Raji (cell line): ENCODE results near the gene TIMM23.

Experiments
- POLR2A ChIP-seq: IDR thresholded peaks from 2 replicates; pipeline ENCODE4 v1.6.1; 2011; ENCODE audit warnings: low read depth, low read length, control low read depth; ENCODE audit not compliant: insufficient read depth

The TIMM23 gene

GRCh38 chr10:46035923-46036849, 63.9 kb downstream of the TIMM23 start:
- no peak for TF ChIP-seq POLR2A

GRCh38 chr10:46037107-46037825, 65.0 kb downstream of the TIMM23 start:
- no peak for TF ChIP-seq POLR2A

GRCh38 chr10:46040004-46040403, 67.7 kb downstream of the TIMM23 start:
- no peak for TF ChIP-seq POLR2A

- no peak for TF ChIP-seq POLR2A
Measured at GRCh38 chr10:46042527-46042926, 70.2 kb downstream of the TIMM23 start.

GRCh38 chr10:46046261-46046660, 74.0 kb downstream of the TIMM23 start, which contains the start of gene MSMB:
Gene MSMB (minus strand): TSS chr10:46046269. CDS start chr10:46046237, 32 bp downstream.
- TF ChIP-seq POLR2A: no peak

- no peak for TF ChIP-seq POLR2A
Measured at GRCh38 chr10:46048152-46048551, 75.9 kb downstream of the TIMM23 start.

GRCh38 chr10:46050941-46051623, 78.8 kb downstream of the TIMM23 start:
- TF ChIP-seq POLR2A: no peak

GRCh38 chr10:46052057-46052790, 79.9 kb downstream of the TIMM23 start:
- no peak for TF ChIP-seq POLR2A

- no peak for TF ChIP-seq POLR2A
Measured at GRCh38 chr10:46052791-46053375, 80.6 kb downstream of the TIMM23 start.
